BE2C (cell line): ENCODE data around the gene NLRP7. TPM values are rescaled to one million over a fixed set of nuclear protein-coding genes. Genes with fewer than 3 reads are reported as not detected.
"Not testable (repeated sequence)": the region's sequence is repeated elsewhere in the genome, so short reads cannot be mapped to it uniquely, and the experiment has no call there.

Experiments used
- DNase-seq: peaks from one replicate; pipeline ENCODE4 v3.0.0-alpha.2; 2020
- H3K27me3 ChIP-seq: fragments of 250-450 bp; sonication (Bioruptor Pico); 2 replicates; pipeline ENCODE4 v1.5.1; 2020; ENCODE audit warnings: mild to moderate bottlenecking
- H3K36me3 ChIP-seq: fragments of 250-450 bp; sonication (Bioruptor Pico); 2 replicates; pipeline ENCODE4 v1.5.1; 2020; ENCODE audit warnings: mild to moderate bottlenecking
- H3K4me1 ChIP-seq: fragments of 250-450 bp; sonication (Bioruptor Pico); 2 replicates; pipeline ENCODE4 v1.5.1; 2020
- H3K4me3 ChIP-seq: 2 replicates; pipeline ENCODE4 v1.5.1; 2011; ENCODE audit warnings: low read depth, low read length
- H3K9me3 ChIP-seq: fragments of 250-450 bp; sonication (Bioruptor Pico); 2 replicates; pipeline ENCODE4 v1.5.1; 2020
- CTCF ChIP-seq: IDR thresholded peaks from 2 replicates; pipeline ENCODE4 v1.5.1; 2012; ENCODE audit warnings: mild to moderate bottlenecking, low read depth, low read length
- polyA plus RNA-seq: library from polyadenylated mRNA; unstranded; fragments of >200 nt; gene quantifications from one replicate; pipeline ENCODE4 v1.2.1, GENCODE V29; 2012; ENCODE audit warnings: low read depth, missing spikeins; ENCODE audit not compliant: insufficient read length, insufficient read depth

Gene NLRP7
- polyA plus RNA-seq, result not detected

GRCh38 chr19:54947381-54947780 lies at the start of gene NLRP7:
NLRP7 (minus strand) TSS chr19:54947530.
- no peak for DNase-seq
- Histone ChIP-seq H3K27me3 (peaks cover 4% of the 10 kb centered on the region; the same call in 1 of the 2 replicates), H3K4me1 (no peaks in the 10 kb centered on the region), H3K9me3 (no peaks in the 10 kb centered on the region), H3K4me3 (no peak within 1 kb of the TSS), H3K36me3 (no peaks in the 10 kb centered on the region)
- no peak for TF ChIP-seq CTCF

GRCh38 chr19:54995561-54995960 lies 48.2 kb upstream of the NLRP7 start:
- TF ChIP-seq CTCF, result no peak
- no peak for DNase-seq
- Histone ChIP-seq H3K9me3 (no peaks in the 10 kb centered on the region), H3K4me3 (no peak overlapping the region), H3K27me3 (peaks cover 45% of the 10 kb centered on the region), H3K36me3 (no peaks in the 10 kb centered on the region), H3K4me1 (no peaks in the 10 kb centered on the region)

DNA sequence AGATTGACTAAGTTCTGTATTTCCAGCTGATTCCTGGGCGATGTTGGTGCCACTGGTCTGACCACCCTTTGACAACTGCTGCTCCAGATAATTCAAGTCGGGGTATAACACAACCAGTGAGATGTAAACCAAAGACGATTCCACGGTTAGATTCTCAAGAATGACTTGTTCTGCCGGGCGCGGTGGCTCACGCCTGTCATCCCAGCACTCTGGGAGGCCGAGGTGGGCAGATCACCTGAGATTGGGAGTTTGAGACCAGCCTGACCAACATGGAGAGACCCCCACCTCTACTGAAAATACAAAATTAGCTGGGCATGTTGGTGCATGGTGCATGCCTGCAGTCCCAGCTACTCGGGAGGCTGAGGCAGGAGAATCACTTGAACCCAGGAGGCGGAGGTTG lies 42.2 kb upstream of the NLRP7 start:
- not testable (repeated sequence) for DNase-seq, H3K9me3 ChIP-seq, H3K4me3 ChIP-seq, H3K36me3 ChIP-seq, H3K4me1 ChIP-seq
- peaks cover 34% of the 10 kb centered on the region for H3K27me3 ChIP-seq

GRCh38 chr19:54982562-54982961 lies 35.2 kb upstream of the NLRP7 start:
- H3K36me3 ChIP-seq, DNase-seq, H3K4me1 ChIP-seq, H3K9me3 ChIP-seq, H3K4me3 ChIP-seq: not testable (repeated sequence)
- peaks cover 31% of the 10 kb centered on the region for H3K27me3 ChIP-seq

- H3K4me1 ChIP-seq, H3K4me3 ChIP-seq, H3K36me3 ChIP-seq, H3K9me3 ChIP-seq, DNase-seq, H3K27me3 ChIP-seq: not testable (repeated sequence)
Observed at GRCh38 chr19:54973229-54974090, 26.1 kb upstream of the NLRP7 start.

DNA sequence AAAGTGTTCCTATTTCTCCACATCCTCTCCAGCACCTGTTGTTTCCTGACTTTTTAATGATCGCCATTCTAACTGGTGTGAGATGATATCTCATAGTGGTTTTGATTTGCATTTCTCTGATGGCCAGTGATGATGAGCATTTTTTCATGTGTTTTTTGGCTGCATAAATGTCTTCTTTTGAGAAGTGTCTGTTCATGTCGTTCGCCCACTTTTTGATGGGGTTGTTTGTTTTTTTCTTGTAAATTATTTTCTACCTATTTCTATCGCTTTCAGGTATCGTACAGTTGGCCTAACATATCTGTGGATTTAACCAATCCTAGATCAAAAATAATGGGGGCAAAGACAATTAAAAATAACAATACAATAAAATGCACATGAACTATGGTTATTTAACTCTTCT lies 24.1 kb upstream of the NLRP7 start:
- H3K9me3 ChIP-seq, H3K4me3 ChIP-seq, H3K27me3 ChIP-seq, H3K36me3 ChIP-seq, DNase-seq, H3K4me1 ChIP-seq: not testable (repeated sequence)

- Histone ChIP-seq H3K9me3 (no peaks in the 10 kb centered on the region), H3K4me1 (no peaks in the 10 kb centered on the region), H3K27me3 (peaks cover 6% of the 10 kb centered on the region; the same call in 1 of the 2 replicates), H3K36me3 (no peaks in the 10 kb centered on the region), H3K4me3 (no peak overlapping the region)
- TF ChIP-seq CTCF, result no peak
- no peak for DNase-seq
Observed at GRCh38 chr19:54969647-54970046, 22.3 kb upstream of the NLRP7 start.

DNA sequence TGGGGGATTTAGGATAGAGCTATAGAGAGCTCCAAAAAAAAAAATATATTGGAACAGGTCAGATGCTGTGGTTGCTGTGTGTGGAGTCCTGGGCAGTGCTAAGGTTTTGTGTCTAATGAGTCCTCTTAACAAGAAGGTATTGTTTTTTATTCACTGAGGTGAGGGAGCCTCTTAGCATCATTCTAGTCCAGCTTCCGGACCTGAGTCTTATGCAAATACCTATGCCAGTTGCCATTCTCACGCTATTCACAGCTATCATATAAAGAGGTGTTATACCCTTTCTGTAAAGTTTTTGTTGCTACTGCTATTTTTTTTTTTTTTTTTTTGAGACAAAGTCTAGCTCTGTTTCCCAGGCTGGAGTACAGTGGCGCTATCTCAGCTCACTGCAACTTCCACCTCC lies 20.3 kb upstream of the NLRP7 start:
- no peaks in the 10 kb centered on the region for H3K36me3 ChIP-seq
- H3K4me1 ChIP-seq, result no peaks in the 10 kb centered on the region
- DNase-seq, result no peak
- no peak for TF ChIP-seq CTCF
- no peaks in the 10 kb centered on the region for H3K27me3 ChIP-seq
- H3K4me3 ChIP-seq, result no peak overlapping the region
- H3K9me3 ChIP-seq, result no peaks in the 10 kb centered on the region

- H3K4me1 ChIP-seq, H3K27me3 ChIP-seq, H3K36me3 ChIP-seq, H3K9me3 ChIP-seq, DNase-seq, H3K4me3 ChIP-seq: not testable (repeated sequence)
Observed at GRCh38 chr19:54965055-54965454, 17.7 kb upstream of the NLRP7 start.
